Stimulated activated CD8-positive, alpha-beta memory T cell treated with anti-CD3 and anti-CD28 coated beads, Interleukin-2, amount 100 ng/mL, for 1 hour (primary cell): ENCODE data around the gene MAST4.

ENCODE experiments used
- DNase-seq, 2 donors: peaks; one replicate each; pipeline ENCODE4 v3.0.0-alpha.2; 2020; ENCODE audit warnings: low read depth in 2 of 2

Gene MAST4

GRCh38 chr5:67081261-67081660 is 485.1 kb downstream of the MAST4 start:
- DNase-seq: no peak

DNA sequence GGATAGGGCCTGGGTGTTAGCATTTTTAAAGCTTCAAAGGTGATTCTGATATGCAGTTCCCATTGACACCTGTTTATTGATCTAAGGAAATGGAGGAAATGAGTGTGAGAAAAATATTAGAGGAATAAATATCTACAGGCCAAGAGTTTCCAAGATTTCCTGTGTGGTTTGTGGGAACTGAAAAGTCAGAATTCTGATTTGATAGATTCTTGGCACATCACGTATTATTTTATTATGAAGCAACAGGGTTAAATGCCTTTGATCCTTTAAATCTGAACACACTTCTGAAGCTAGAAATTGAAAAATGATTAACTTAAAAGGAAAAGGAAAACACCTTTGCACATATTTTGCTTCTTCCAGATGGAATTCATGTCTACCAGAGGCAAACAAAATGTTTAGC is 486.7 kb downstream of the MAST4 start:
- DNase-seq: no peak

- DNase-seq: no peak
Measured at GRCh38 chr5:67085616-67086015, 489.4 kb downstream of the MAST4 start.

GRCh38 chr5:67089200-67089725 is 493.1 kb downstream of the MAST4 start:
- no peak for DNase-seq

DNA sequence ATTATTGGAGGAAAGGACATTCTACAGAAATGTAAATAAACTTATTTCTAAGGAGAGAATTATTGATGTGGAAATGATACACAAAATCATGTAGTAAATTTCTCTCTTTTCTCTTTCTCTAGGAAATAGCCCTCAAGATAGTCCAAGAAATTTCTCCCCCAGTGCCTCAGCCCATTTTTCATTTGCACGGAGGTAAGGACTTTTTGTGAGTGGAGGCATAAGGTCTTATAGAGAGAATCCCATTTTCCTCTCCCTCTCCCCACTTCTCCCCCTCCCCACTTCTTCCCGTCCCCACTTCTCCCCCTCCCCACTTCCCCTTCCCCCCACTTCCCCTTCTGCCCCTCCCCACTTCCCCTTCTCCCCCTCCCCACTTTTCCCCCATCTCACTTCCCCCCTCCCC is 493.8 kb downstream of the MAST4 start:
- DNase-seq: no peak

- no peak for DNase-seq
Measured at GRCh38 chr5:67090593-67090992, 494.4 kb downstream of the MAST4 start.

DNA sequence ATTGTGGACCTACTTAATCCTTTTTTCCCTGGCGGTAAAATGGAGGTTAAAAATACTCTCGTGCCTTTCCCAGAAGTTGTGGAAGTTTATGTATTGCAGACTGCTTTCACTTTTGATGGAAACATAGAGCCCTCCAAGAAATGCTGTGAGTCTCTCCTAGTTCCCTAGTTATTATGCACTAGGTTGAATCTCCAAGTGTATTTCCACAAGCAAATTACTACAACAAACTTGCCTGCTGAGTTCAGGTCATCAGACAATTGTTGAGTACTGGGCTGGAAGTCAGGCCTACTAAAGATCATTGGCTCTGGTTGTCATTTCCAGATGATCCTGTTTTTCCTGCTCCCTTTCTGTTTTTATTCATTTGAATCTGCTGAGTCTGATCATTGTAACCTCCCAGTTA is 496.3 kb downstream of the MAST4 start:
- DNase-seq: no peak

GRCh38 chr5:67093279-67093678 is 497.1 kb downstream of the MAST4 start:
- no peak for DNase-seq

GRCh38 chr5:67094476-67095300 is 498.5 kb downstream of the MAST4 start:
- DNase-seq: no peak

DNA sequence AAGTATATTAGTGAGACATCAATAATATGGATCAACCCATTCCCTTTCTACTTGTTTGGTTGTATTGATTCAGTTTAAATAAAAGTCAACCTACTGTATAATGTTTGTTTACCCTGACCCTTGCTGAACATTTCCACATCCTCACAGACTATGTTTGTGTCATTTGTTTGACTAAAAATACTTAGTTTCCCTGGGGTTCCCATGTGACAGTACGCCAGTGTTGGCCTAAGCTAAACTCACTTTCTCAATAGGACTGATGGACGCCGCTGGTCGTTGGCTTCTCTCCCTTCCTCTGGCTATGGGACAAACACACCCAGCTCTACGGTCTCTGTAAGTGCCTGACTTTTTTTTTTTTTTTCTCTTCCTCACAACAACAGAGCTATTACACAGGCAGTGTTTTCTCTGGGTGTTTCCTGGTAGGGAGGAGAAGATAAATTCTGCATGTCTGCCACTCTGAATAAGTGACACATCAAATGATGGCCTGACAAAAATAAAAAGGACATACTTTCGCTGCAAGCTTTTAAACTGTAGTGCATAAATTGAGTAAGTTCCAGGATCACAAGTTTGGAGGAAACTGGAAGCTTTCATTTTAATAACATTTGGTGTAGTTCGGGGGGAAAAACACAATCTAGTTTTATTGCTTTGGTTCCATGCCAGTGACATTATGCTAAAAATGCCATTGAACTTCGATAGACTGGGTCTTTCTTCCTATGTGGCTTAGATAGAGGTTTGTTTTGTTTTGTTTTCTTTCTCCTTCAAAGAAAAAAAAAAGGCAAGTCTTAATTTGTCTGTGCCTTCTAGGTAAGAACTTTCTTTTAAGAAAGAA is 499.4 kb downstream of the MAST4 start:
- DNase-seq: no peak

GRCh38 chr5:67098656-67099055 is 502.5 kb downstream of the MAST4 start:
- DNase-seq: no peak

DNA sequence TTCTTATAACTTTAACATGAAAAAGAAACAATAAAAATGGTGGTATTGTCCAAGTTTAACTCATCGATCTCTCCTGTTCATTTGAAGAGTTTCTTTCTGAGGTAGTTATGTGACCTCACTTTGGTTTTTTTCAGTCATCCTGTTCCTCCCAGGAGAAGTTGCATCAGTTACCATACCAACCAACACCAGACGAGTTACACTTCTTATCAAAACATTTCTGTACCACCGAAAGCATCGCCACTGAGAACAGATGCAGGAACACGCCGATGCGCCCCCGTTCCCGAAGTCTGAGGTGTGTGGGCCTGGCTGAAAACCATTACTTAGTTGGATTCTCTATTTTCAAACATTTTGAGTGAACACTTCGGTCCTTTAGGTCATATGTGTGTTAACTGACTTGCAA is 504.1 kb downstream of the MAST4 start:
- no peak for DNase-seq

DNA sequence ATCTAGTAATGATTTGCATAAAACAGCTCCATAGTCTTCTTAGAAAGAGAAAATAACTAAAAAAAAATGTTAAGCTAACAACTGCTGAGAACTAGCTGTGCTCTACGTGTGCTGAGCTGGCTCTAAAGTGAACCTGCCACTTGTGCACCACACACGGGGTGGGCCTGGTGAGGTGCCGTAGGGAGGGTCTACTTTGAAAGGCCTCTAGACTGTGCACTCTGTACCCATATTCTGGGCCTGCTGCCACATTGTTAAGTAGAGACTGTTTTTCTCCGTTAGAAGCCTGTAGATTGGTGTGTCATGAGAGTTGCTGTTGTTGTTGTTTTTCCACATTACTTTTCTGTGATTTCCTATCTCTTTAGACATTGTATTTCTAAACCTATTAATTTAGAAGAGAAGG is 506.5 kb downstream of the MAST4 start:
- no peak for DNase-seq

DNA sequence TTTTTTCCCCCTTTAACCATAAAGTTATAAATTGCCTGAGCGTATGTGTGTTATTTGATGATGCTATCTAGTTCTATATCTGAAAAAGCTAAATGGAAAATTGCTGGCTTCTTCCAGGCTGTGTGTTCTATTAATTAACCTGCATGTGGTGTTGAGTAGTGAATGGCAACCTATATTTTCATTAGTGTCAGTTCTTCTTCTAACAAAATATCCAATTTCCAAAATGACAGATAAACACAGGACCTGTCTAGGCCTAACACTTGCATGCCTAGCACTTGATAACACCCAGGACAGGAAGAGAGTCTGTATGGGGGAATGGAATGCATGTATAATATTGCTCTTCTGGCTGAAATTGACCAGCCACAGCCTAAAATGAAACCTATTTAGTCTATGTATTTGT is 508.7 kb downstream of the MAST4 start:
- no peak for DNase-seq

GRCh38 chr5:67105270-67105669 is 509.1 kb downstream of the MAST4 start:
- DNase-seq: no peak

DNA sequence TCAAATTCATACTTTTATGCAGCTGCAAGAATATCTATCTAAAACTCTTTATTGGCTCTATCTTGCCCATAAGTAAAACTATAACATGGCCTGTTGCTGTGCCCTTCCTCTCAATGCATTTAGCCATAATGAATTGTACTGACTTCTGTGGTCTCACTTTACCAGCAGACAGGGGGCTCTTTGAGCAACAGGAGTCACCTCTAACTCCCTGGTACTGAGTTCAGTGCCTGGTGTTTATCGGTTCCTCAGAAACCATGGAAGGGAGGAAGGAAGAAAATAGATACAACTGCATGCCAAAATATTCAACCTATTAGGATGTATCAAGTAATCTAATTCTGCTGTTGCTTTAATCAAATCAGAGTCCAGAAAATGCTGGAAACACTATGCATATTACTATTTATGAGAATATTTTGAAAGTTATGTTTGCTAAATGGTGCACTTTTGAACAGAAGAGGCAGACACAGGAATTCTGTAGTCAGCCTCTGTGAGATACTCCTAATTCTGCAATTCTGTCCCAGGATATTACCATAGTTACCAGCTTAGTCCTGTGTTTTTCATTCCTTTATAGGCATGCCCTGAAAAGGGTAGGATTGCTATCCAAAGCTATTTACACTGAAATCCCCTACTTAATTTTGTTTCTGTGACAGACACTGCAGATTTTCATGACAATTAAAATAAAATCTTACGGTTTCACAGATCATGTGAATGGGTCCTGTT is 510.6 kb downstream of the MAST4 start:
- DNase-seq: no peak

DNA sequence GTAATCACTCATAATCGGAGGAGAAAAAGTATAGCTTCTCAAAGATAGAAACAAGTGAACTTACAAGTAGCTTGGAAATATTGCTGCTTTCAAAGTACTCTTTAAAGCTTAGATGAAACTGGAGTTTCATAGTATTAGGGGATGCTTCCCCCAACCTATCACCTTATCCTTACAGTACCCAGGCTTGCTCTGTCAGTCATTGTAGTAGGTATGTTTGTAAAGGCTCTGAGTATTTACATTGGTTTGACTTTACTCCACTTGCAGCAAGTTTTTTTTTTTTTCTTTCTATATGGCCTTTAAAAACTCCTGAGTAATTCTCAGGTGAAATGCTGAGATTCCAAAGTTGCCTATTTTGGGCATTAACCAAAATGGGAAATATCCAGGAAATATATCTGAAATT is 515.6 kb downstream of the MAST4 start:
- DNase-seq: no peak

GRCh38 chr5:67115246-67115645 is 519.1 kb downstream of the MAST4 start:
- DNase-seq: no peak

GRCh38 chr5:67115817-67116216 is 519.6 kb downstream of the MAST4 start:
- DNase-seq: no peak

GRCh38 chr5:67118050-67118620 is 521.9 kb downstream of the MAST4 start:
- DNase-seq: no peak

DNA sequence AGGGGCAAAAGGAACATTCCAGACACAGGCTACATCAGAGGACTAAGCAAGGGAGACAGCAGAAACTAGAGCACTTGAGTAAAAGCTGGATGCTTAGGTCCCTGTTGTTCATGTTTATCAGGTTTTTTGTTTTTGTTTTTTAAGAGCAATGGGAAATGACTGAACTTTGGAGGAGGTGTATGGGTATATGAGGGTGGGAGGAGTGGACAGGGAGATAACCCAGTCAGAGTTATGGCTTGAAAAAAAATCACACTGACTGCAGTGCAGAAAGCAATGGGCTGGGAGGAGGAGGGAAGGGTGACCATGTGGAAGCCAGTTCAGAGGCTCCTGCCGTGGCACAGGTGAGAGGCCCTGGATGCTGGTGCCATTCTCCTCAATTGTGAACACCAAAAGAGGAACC is 522.8 kb downstream of the MAST4 start:
- no peak for DNase-seq

GRCh38 chr5:67120032-67120431 is 523.8 kb downstream of the MAST4 start:
- no peak for DNase-seq
